HEK293T (cell line): ENCODE measurements around the gene MYO5B.

ENCODE experiments used
- ARNT ChIP-seq: fragments of 450-650 bp; IDR thresholded peaks from 2 replicates; pipeline ENCODE4 v1.6.1; 2017; ENCODE audit warnings: mild to moderate bottlenecking
- BHLHE40 ChIP-seq: fragments of 450-650 bp; IDR thresholded peaks from 2 replicates; pipeline ENCODE4 v1.6.1; 2016; ENCODE audit warnings: mild to moderate bottlenecking, moderate library complexity, borderline replicate concordance
- CTBP1 ChIP-seq: fragments of 450-650 bp; IDR thresholded peaks from 2 replicates; pipeline ENCODE4 v1.6.1; 2016; ENCODE audit warnings: borderline replicate concordance
- ELF4 ChIP-seq: fragments of 450-650 bp; IDR thresholded peaks from 2 replicates; pipeline ENCODE4 v1.6.1; 2017; ENCODE audit warnings: antibody characterized with exemption
- FOXA1 ChIP-seq: fragments of 450-650 bp; IDR thresholded peaks from 2 replicates; pipeline ENCODE4 v1.6.1; 2016; ENCODE audit warnings: mild to moderate bottlenecking
- FOXK2 ChIP-seq: fragments of 450-650 bp; IDR thresholded peaks from 2 replicates; pipeline ENCODE4 v1.6.1; 2016; ENCODE audit warnings: mild to moderate bottlenecking
- FOXM1 ChIP-seq: fragments of 450-650 bp; IDR thresholded peaks from 2 replicates; pipeline ENCODE4 v1.6.1; 2017; ENCODE audit warnings: mild to moderate bottlenecking, borderline replicate concordance
- L3MBTL2 ChIP-seq: fragments of 450-650 bp; conservative IDR thresholded peaks from 2 replicates; pipeline ENCODE4 v1.6.1; 2016; ENCODE audit warnings: mild to moderate bottlenecking
- LEF1 ChIP-seq: fragments of 450-650 bp; IDR thresholded peaks from 2 replicates; pipeline ENCODE4 v1.6.1; 2017; ENCODE audit warnings: mild to moderate bottlenecking, borderline replicate concordance
- NFRKB ChIP-seq: fragments of 450-650 bp; IDR thresholded peaks from 2 replicates; pipeline ENCODE4 v1.6.1; 2016; ENCODE audit warnings: mild to moderate bottlenecking, moderate library complexity
- SP1 ChIP-seq: fragments of 450-650 bp; IDR thresholded peaks from 2 replicates; pipeline ENCODE4 v1.6.1; 2017
- SUZ12 ChIP-seq: fragments of 450-650 bp; IDR thresholded peaks from 2 replicates; pipeline ENCODE4 v1.6.1; 2016; ENCODE audit warnings: mild to moderate bottlenecking
- ZNF384 ChIP-seq: fragments of 450-650 bp; IDR thresholded peaks from 2 replicates; pipeline ENCODE4 v1.6.1; 2016

GRCh38 chr18:50209311-50209710, 14.4 kb upstream of the MYO5B start:
- TF ChIP-seq ZNF384 (no peak), BHLHE40 (no peak), FOXK2 (no peak), FOXM1 (no peak), ELF4 (no peak), FOXA1 (no peak), SUZ12 (no peak), SP1 (no peak), CTBP1 (no peak), ARNT (no peak), L3MBTL2 (no peak), NFRKB (no peak), LEF1 (no peak)
